GM18511 (cell line): ENCODE measurements around the gene LLGL2.

Experiments
- ATAC-seq: cut with Tn5 transposase; IDR thresholded peaks from one replicate; pipeline ENCODE4 v1.9.1; 2021; ENCODE audit warnings: mild to moderate bottlenecking, moderate library complexity; ENCODE audit not compliant: unreplicated experiment

LLGL2 gene

DNA sequence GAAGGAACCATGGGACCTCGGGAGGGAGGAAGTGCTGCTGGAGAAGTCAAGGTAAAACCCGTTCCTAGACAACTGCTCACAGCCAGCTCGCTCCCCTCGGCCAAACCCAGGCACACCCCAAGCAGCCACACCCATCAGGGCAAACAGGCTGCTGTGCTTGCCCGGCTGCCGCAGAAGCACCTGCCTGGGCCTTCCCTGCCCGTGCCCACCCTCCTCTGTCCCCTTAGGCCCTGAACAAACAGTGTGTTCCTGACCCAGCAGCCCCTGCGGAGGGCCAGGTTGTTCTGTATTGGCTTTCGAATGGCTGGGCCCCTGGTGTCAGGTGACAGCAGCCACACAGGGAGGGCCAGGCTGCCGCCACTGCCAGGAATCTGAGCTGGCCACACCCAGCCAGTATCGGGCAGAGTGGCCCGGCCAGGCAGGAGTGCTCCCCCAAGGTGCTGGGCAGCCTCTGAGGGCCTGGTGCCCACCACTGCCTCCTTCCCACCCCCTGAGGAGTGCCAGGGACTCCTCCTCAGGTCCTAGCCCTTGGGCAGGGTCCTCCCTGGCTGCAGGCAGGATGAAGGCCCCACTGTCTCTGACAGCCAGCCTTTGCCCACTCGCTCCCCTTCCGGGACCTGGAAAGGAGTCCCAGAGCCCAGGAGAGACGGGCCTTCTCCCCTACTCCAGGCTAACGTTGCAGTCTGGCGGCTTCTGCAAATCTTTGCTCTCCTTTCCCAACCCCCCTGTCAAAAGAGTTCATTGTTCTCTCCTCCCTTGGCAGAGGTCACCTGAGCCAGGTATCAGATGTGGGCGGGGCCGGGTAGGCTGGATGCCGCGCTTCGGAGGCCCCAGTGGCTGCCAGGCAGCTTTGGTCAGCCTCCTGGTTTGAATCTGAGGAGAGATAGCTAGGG, 24.0 kb downstream of the LLGL2 start:
- ATAC-seq: no peak

DNA sequence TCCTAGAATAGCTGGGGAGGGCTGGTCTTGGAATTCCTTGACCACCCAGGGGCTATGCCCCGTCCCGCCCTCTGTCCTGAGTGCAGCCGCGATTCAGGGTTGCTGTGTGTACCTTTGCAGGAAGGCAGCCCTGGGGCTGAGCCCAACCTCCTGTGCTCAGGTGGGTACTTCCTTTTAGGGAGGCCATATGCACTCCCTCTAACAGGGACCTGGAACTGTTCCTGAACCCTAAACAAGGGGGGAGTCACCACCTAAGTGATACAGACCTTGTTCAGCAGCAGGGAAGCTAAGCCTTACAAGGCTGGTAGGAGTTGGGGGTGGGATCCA, 24.6 kb downstream of the LLGL2 start:
- ATAC-seq: no peak

DNA sequence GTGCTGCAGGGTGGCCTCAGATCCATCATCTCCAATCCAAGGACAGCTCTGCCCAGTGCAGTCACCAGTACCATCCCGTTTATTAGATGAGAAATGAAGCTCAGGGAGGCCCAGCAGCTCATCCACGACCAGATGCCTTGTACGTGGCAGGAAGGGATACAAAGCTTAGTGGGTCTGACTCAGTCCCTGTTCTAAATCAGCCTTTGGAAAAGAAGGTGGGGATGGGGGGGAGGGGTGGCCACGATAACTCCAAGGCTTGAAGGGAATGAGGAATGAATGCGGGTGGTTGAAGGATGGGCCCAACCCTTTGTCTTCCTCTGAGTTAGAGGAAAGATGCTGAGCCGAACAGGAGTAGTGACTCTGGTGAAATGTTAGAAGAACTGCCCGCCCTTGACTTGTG, 25.8 kb downstream of the LLGL2 start:
- no peak for ATAC-seq

DNA sequence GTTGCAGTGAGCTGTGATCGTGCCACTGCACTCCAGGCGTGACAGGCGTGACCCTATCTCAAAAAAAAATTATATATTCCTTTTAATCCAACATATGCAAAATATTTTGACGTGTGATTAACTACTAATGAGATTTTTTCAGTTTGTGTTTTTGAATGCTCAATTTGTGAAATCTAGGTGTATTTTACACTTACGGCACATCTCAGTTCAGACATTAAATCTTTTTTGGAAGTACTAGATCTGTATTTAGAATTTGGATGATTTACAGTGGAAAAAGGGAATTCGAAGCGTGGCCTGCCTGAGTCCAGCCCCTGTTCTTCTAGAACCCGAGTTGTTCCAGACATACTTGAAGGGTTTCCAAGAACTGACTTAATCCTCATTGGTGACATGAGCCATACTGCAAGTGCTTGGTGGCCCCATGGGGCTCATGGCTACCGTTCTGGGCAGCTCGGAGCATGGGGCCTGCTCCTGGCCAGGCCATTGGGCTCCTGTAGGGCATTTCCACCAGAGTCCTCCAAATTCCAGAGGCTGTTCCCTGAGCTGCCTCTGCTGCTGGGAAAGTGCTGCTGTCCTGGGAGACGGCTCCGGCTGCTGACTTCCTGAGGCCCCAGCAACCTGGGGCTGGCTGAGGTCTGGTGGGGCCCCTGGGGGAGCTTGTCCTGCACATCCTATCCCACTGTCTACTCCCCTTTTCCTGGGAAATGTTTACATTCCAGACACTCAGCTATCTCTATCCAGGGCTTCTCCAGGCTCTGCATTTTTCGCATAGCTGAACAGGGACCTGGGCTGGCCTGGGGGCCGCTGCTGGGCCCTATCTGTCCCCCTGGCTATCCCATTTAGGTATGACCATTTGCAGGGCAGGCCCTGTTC, 27.2 kb downstream of the LLGL2 start:
- no peak for ATAC-seq

DNA sequence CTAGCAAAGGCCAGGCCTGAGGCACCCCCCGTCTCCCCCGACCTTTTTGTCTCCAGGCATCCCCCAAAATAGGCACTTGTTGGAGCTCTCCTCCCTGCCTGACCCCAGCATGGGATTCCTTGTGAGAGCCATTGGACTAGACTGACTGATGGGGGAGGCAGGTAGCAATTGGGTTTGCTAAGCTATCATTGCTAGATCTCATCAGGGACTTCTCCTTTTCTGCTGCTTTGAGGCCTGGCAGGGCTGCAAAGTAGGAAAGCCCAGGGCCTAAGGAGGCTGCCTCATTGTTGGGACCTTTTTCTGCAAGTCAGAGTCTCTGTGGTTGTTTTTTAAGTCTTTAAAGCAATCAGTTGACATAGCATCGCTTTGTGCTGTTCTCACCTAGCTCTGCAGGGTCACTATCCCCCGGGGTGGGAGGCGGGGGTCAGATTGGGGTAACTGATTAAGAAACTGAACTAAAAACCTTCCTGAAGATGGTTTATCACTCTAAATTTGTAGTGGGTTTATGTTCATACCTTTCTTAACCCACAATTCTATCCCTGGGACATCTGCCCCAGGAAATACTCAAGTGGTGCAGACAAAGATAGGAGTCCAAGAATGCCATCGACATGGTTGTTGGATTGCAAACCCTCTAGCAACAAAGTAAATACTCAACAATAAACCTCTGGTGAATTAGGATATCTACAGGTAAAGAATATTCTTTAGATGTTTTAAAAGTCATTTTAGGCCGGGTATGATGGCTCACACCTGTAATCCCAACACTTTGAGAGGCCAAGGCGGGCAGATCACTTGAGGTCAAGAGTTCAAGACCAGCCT, 28.0 kb downstream of the LLGL2 start:
- no peak for ATAC-seq

DNA sequence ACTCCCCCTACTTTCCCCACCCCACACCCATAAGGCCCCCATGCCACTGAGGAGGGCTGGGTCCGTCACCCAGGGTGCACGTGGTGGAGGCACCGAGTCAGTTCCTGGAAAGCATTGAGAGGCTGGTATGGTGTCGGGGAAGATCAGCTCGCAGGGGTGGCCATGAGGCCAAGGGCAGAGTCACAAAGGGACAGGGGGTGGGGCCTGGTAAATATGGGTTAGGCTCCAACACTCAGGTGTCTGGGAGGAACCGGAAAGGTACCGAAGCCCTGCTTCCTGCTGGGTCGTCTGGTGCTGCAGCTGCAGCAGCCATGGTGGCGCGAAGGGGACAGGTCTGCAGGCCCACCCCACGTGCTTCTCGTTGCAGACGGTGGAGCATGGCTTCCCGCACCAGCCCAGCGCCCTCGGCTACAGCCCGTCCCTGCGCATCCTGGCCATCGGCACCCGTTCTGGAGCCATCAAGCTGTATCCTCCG, 30.2 kb downstream of the LLGL2 start:
- no peak for ATAC-seq

DNA sequence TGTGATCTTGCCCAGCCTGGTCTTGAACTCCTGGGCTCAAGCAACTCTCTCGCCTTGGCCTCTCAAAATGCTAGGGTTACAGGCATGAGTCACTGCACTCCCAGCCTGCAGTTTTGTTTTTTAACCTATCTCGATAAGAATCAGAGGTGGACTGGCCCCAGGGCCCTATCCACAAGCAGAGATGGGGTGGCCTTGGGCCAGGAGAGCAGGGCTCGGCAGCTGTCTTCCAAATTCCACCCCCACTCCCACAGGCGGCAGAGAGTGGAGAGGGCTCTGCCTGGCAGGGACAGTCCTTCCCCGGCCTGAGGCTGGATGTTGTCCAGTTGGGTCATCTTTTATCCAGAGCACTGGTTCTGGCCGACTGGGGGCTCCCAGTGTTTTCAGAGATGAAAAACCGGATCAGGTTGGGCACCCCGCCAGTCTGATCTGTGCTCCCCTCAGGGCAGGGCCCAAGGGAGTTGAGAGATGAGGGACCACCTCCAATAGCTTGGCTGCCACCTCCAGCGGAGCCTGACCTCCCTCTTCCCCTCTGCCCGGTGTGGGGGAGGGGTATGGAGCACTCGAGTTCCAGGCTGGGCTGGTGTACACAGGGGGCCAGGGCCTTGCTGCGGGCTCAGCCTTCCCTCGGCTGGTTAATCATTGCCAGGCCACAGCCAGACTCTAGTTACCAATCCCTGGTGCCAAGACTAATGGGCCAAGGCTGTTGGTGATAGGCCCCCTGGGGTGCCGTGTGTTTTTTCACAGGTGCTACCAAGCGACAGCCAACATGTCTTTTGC, 31.8 kb downstream of the LLGL2 start:
- no peak for ATAC-seq

DNA sequence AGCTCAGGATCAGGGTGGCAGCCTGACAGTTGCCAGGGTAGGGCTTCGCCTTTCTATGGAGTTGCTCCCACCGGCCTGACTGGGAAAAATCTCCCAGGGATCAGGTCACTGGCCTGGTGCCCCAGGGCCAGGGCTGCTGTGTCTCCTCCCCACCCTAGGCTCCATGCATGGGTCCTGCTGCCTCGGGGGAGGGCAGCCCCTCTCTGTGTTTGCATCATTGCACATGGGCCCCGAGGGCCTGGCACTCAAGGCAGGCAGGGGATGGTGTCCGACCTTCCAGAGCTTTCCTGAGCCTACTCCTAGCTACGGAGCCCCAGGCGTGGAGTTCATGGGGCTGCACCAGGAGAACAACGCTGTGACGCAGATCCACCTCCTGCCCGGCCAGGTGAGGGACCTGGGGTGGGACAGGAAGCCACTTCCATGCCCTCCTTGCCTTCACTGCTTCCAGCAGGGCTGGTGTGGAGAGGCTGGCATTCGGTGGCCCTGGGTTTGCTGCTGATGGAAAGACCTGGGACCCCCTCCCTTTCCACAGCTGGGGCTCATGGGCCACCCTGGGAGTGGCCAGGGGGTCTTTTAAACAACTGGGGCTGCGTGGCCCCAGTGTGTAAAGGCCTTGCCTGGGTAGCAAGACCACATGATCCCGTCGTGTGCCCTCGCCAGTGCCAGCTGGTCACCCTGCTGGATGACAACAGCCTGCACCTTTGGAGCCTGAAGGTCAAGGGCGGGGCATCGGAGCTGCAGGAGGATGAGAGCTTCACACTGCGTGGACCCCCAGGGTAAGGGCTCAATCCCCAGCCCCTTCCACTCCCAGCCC, 32.6 kb downstream of the LLGL2 start:
- ATAC-seq: no peak

DNA sequence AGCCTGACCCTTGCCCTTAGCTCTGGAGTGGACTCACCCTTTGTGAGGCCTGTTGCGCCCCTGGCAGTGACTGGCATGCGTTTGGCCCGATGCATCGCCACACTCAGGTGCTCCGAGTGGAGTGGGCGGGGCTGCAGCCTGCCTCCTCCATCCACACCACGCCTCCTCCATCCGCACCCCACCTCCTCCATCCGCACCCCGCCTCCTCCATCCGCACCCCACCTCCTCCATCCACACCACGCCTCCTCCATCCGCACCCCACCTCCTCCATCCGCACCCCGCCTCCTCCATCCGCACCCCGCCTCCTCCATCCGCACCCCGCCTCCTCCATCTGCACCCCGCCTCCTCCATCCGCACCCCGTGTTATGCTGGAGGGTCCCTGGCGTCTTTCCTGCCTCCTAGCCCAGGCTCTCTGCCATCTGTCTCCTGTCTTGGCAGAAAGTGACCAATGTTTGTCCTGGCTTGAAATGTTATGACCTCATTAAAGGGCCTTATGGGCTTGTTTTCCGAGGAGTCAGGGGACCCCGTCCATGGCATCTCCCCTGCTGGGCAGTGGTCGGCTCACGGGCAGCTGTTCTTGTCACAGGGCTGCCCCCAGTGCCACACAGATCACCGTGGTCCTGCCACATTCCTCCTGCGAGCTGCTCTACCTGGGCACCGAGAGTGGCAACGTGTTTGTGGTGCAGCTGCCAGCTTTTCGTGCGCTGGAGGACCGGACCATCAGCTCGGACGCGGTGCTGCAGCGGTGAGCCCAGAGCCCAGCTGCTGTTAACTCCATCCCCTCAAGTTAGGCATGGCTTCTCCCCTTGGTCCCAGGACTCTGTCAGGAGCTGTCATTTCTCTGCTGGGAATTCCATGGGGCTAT, 33.4 kb downstream of the LLGL2 start:
- ATAC-seq: no peak

DNA sequence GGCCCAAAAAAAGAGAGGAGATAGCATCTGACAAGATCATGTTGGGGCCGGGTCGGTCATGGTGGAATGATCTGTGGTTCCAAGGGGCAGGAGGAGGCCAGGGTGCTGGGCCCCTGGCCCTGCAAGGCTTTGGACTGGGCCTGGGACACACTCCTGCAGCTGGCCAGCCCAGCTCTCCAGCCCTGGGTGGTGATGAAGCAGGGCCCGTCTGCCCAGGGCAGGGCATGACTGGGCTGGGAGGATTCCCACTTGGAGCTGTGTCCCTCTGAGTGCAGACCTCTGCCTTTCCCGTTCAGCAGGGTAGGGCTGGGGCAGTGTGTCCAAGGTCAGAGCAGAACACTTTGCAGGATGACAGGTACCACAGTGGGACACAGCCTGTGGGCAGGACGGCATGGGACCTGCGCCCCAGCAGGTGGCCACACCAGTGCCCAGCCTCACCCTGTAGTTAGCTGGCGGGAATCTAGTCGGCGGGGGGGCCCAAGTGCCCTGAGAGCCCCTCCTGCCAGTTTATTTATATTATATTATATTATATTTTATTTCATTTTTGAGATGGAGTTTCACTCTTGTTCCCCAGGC, 34.5 kb downstream of the LLGL2 start:
- ATAC-seq: no peak

DNA sequence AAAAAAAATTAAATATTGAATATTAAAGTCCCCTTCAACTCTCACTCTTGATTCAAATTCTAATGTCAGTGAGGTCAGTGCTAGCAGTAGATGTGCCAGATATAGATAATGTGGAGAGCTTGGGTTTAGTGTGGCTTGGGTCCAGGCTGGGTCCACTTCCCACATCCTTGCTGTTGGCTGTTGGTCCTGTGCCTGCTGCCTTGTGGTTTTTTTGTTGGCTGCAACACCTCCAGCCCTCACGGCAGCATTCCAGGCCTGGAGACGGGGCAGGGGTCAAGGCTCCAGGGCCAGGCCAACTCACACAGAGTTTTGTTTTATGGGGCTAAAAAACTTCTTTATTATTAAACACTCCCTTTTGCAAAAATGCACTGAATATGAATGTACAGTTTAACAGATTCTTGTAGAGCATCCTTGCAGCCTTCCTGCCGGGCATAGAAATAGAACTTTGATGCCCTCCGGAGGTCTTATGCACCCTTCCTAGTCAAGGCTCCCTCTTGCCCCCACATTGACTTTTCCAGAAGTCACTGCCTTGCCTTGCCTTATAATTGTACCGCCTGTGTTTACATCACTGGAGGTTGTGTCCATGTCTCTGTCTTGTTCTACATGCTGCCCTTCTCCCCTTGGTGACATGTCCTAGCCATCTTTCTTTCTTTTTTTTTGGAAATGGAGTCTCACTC, 36.6 kb downstream of the LLGL2 start:
- ATAC-seq: no peak

DNA sequence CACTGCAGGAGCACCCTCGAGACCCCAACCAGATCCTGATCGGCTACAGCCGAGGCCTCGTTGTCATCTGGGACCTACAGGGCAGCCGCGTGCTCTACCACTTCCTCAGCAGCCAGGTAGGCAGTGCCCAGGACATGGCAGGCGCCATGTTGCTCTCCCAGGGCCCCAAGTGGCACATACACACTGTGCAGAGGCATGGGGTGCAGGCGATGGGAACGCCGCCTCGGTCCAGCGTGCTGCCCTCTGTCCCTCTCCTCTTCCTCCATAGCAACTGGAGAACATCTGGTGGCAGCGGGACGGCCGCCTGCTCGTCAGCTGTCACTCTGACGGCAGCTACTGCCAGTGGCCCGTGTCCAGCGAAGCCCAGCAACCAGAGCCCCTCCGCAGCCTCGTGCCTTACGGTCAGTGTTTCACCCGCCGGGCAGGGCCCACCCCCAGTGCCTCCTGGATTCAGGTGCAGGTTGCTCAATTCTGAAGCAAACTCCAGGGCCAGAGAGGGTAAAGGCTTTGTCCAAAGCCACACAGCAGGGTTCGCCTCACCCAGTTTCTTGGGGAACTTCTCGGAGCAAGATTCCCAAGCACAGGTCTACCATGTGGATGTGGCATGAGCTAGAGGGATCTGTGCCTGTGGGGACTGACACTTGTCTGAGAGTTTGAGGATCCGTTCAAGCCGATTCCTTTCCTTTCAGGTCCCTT, 37.7 kb downstream of the LLGL2 start:
- ATAC-seq: no peak

DNA sequence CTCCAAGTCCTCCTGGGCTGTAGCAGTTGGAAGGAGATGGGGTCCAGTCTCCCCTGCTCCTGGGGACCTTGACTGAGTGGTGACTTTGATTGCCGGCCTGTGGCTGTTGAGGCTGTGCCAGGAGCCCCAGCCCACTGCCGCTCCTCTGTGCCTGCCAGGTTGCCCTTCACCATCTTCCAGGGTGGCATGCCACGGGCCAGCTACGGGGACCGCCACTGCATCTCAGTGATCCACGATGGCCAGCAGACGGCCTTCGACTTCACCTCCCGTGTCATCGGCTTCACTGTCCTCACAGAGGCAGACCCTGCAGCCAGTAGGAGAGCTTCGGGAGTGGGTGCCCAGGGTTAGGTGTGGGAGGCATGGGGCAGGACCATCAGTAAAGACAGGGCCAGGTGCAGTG, 38.7 kb downstream of the LLGL2 start:
- no peak for ATAC-seq

DNA sequence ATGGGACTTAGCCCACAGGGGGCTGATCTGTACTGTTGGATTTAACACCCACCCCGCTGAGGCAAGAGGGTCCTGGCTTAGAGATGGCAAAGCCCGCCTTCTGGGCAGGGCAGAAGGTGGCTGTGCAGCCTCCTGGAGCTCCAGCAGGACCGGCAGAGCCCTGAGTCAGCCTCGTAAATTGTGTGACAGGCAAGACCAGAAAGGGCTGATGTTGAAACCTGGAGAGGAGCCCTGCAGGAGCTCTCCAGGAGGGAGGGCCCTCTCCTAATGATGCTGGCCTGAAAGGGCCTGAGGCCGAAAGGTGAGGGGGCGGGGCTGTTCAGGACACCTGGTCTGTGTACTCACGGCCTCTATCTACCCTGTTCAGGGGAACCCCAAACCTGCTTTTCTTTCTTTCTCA, 39.6 kb downstream of the LLGL2 start:
- no peak for ATAC-seq

DNA sequence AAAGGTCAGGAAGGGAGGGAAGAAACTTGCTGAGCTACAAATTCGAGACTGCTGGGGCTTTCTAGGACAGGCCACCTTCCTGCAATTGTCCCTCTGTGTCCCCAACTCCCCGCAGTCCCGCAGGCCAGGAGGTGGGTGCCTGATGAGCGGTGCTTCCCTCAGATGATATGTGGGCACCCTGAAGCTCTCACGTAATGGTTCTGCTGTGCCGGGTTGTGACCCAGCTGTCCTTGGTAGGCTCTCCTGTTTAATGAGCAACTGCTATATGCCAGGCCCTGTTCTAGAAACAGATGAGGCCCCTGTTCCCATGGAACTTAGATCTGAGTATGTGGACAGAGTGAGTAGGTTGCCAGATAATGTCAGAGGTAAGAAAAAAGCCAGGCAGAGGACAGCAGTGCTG, 40.1 kb downstream of the LLGL2 start:
- no peak for ATAC-seq

DNA sequence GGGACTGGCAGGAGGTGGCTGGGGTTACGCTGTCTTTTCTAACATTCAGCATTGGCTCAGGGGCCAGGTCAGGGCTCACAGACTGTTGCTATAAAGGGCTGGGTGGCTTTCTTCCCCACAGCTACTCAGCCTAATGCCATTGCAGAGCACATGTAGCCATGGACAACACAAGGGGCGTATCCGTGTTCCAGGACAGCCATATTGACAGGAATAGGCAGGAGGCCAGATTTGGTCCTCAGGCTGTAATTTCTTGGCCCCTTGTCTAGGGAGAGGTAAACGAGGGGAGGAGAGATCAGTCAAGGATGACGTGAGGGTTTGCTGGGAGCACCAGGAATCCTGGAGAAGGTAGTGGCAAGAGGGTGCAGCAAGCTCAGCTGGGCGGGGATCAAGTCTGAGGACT, 40.9 kb downstream of the LLGL2 start:
- no peak for ATAC-seq

DNA sequence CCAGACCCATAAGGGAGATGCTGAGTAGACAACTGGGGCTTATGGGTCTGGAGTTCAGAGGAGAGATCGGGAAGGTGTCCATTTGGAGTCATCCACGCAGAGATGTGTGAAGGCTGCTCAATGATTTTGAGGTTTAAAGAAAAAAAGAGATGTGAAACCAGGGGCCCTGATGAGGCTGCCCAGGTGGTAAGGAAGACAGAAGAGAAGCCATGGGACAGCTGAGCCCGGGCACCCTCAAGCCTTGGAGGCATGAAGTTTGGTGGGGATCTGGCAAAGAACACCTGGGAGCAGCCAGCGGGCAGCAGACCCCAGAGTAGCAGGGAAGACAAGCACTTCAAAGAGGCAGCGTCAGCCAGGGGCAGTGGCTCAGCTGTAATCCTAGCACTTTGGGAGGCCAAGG, 41.3 kb downstream of the LLGL2 start:
- no peak for ATAC-seq
